ENCODE results near the gene GOLGA6L24.
"Not testable (repeated sequence)": the region's sequence is repeated elsewhere in the genome, so short reads cannot be mapped to it uniquely, and the experiment has no call there.

GOLGA6L24 gene

GRCh38 chr15:28318122-28318521 is 39.8 kb downstream of the GOLGA6L24 start:
- H3K27me3 ChIP-seq (ENCODE audit: insufficient read depth, poor library complexity, severe bottlenecking); DNase-seq (ENCODE audit: low spot score); H3K27ac ChIP-seq (ENCODE audit: poor library complexity, severe bottlenecking); H3K4me3 ChIP-seq (ENCODE audit: severe bottlenecking); ATAC-seq (ENCODE audit: low read depth); H3K9me3 ChIP-seq (ENCODE audit: severe bottlenecking); H3K4me1 ChIP-seq (ENCODE audit: insufficient read depth, poor library complexity, severe bottlenecking): not testable (repeated sequence)
- peaks cover 36% of the 10 kb centered on the region for H3K36me3 ChIP-seq (ENCODE audit: low read depth)

- not testable (repeated sequence) for ATAC-seq (ENCODE audit: low read depth); H3K4me3 ChIP-seq (ENCODE audit: severe bottlenecking); H3K4me1 ChIP-seq (ENCODE audit: insufficient read depth, poor library complexity, severe bottlenecking); H3K27ac ChIP-seq (ENCODE audit: poor library complexity, severe bottlenecking); DNase-seq (ENCODE audit: low spot score); H3K27me3 ChIP-seq (ENCODE audit: insufficient read depth, poor library complexity, severe bottlenecking); H3K9me3 ChIP-seq (ENCODE audit: severe bottlenecking)
- peaks cover 36% of the 10 kb centered on the region for H3K36me3 ChIP-seq (ENCODE audit: low read depth)
Measured at GRCh38 chr15:28316958-28317357, 40.9 kb downstream of the GOLGA6L24 start.

GRCh38 chr15:28310454-28310853 is 47.4 kb downstream of the GOLGA6L24 start:
- not testable (repeated sequence) for H3K4me3 ChIP-seq (ENCODE audit: severe bottlenecking); ATAC-seq (ENCODE audit: low read depth)
- peaks cover 33% of the 10 kb centered on the region for H3K36me3 ChIP-seq (ENCODE audit: low read depth)

GRCh38 chr15:28308718-28309117 is 49.2 kb downstream of the GOLGA6L24 start:
- not testable (repeated sequence) for H3K4me3 ChIP-seq (ENCODE audit: severe bottlenecking); H3K9me3 ChIP-seq (ENCODE audit: severe bottlenecking); H3K27ac ChIP-seq (ENCODE audit: poor library complexity, severe bottlenecking); H3K27me3 ChIP-seq (ENCODE audit: insufficient read depth, poor library complexity, severe bottlenecking); DNase-seq (ENCODE audit: low spot score); H3K4me1 ChIP-seq (ENCODE audit: insufficient read depth, poor library complexity, severe bottlenecking); ATAC-seq (ENCODE audit: low read depth)
- H3K36me3 ChIP-seq (ENCODE audit: low read depth): peaks cover 23% of the 10 kb centered on the region

More at GRCh38 chr15:28310454-28310853, 47.4 kb downstream of the GOLGA6L24 start:
- H3K9me3 ChIP-seq (ENCODE audit: severe bottlenecking); H3K4me1 ChIP-seq (ENCODE audit: insufficient read depth, poor library complexity, severe bottlenecking); H3K27ac ChIP-seq (ENCODE audit: poor library complexity, severe bottlenecking); DNase-seq (ENCODE audit: low spot score); H3K27me3 ChIP-seq (ENCODE audit: insufficient read depth, poor library complexity, severe bottlenecking): not testable (repeated sequence)
